Duodenal mucosa (tissue), 2 donors: ENCODE results near the gene SKAP2.
"Not testable (repeated sequence)": the region's sequence is repeated elsewhere in the genome, so short reads cannot be mapped to it uniquely, and the experiment has no call there.

Experiments used
- H3K27ac ChIP-seq: one replicate; pipeline ENCODE4 v1.7.0; 2013; ENCODE audit warnings: low read depth, low read length
- H3K27me3 ChIP-seq, 2 donors: one replicate each; pipeline ENCODE4 v1.7.0; 2013; ENCODE audit warnings: low read length in 2 of 2, control low read depth in 1 of 2; ENCODE audit not compliant: insufficient read depth in 2 of 2, control insufficient read depth in 1 of 2
- H3K36me3 ChIP-seq, 2 donors: one replicate each; pipeline ENCODE4 v1.7.0; 2013; ENCODE audit warnings: low read length in 2 of 2, control low read depth in 1 of 2; ENCODE audit not compliant: insufficient read depth in 2 of 2, control insufficient read depth in 1 of 2
- H3K4me1 ChIP-seq, 2 donors: one replicate each; pipeline ENCODE4 v1.7.0; 2013; ENCODE audit warnings: low read length in 2 of 2, control low read depth in 1 of 2; ENCODE audit not compliant: insufficient read depth in 2 of 2, control insufficient read depth in 1 of 2
- H3K4me3 ChIP-seq, 2 donors: one replicate each; pipeline ENCODE4 v1.7.0; 2013; ENCODE audit warnings: low read length in 2 of 2, low read depth in 1 of 2
- H3K9ac ChIP-seq, 2 donors: one replicate each; pipeline ENCODE4 v1.7.0; 2013; ENCODE audit warnings: low read length in 2 of 2, low read depth in 1 of 2
- H3K9me3 ChIP-seq, 2 donors: one replicate each; pipeline ENCODE4 v1.7.0; 2013; ENCODE audit warnings: low read length in 2 of 2, control low read depth in 1 of 2; ENCODE audit not compliant: control insufficient read depth in 1 of 2

The SKAP2 gene

GRCh38 chr7:26836793-26837192 lies 27.6 kb downstream of the SKAP2 start:
- not testable (repeated sequence) for H3K27me3 ChIP-seq, H3K9me3 ChIP-seq, H3K9ac ChIP-seq, H3K27ac ChIP-seq, H3K4me1 ChIP-seq, H3K36me3 ChIP-seq, H3K4me3 ChIP-seq

- H3K9ac ChIP-seq, result no peak overlapping the region
- no peaks in the 10 kb centered on the region for H3K9me3 ChIP-seq
- no peaks in the 10 kb centered on the region for H3K4me1 ChIP-seq
- H3K27ac ChIP-seq, result no peak overlapping the region
- H3K4me3 ChIP-seq, result no peak overlapping the region
- H3K27me3 ChIP-seq, result no peaks in the 10 kb centered on the region
- H3K36me3 ChIP-seq, result no peaks in the 10 kb centered on the region
Observed at GRCh38 chr7:26815426-26815825, 49.0 kb downstream of the SKAP2 start.

GRCh38 chr7:26813432-26813831 lies 51.0 kb downstream of the SKAP2 start:
- no peak overlapping the region for H3K4me3 ChIP-seq

GRCh38 chr7:26794541-26794940 lies 69.8 kb downstream of the SKAP2 start:
- no peaks in the 10 kb centered on the region for H3K36me3 ChIP-seq
- H3K27ac ChIP-seq, result no peak overlapping the region
- H3K9ac ChIP-seq, result no peak overlapping the region

More at GRCh38 chr7:26813432-26813831, 51.0 kb downstream of the SKAP2 start:
- no peaks in the 10 kb centered on the region for H3K27me3 ChIP-seq
- no peak overlapping the region for H3K9ac ChIP-seq
- H3K36me3 ChIP-seq, result no peaks in the 10 kb centered on the region
- H3K27ac ChIP-seq, result no peak overlapping the region
- no peaks in the 10 kb centered on the region for H3K4me1 ChIP-seq
- H3K9me3 ChIP-seq, result no peaks in the 10 kb centered on the region

GRCh38 chr7:26792576-26792975 lies 71.8 kb downstream of the SKAP2 start:
- H3K27me3 ChIP-seq, result no peaks in the 10 kb centered on the region
- H3K27ac ChIP-seq, result no peak overlapping the region
- no peak overlapping the region for H3K4me3 ChIP-seq
- no peaks in the 10 kb centered on the region for H3K36me3 ChIP-seq
- no peaks in the 10 kb centered on the region for H3K4me1 ChIP-seq
- H3K9me3 ChIP-seq, result no peaks in the 10 kb centered on the region
- no peak overlapping the region for H3K9ac ChIP-seq

More at GRCh38 chr7:26794541-26794940, 69.8 kb downstream of the SKAP2 start:
- no peaks in the 10 kb centered on the region for H3K27me3 ChIP-seq
- no peaks in the 10 kb centered on the region for H3K4me1 ChIP-seq
- H3K9me3 ChIP-seq, result no peaks in the 10 kb centered on the region
- H3K4me3 ChIP-seq, result no peak overlapping the region

- no peaks in the 10 kb centered on the region for H3K9me3 ChIP-seq
- H3K27ac ChIP-seq, result no peak overlapping the region
- H3K9ac ChIP-seq, result no peak overlapping the region
- no peak overlapping the region for H3K4me3 ChIP-seq
- no peaks in the 10 kb centered on the region for H3K4me1 ChIP-seq
- no peaks in the 10 kb centered on the region for H3K36me3 ChIP-seq
- no peaks in the 10 kb centered on the region for H3K27me3 ChIP-seq
Observed at GRCh38 chr7:26792006-26792405, 72.4 kb downstream of the SKAP2 start.

- Histone ChIP-seq H3K27ac (no peak overlapping the region), H3K36me3 (no peaks in the 10 kb centered on the region), H3K4me1 (no peaks in the 10 kb centered on the region), H3K4me3 (no peak overlapping the region), H3K9me3 (no peaks in the 10 kb centered on the region), H3K9ac (no peak overlapping the region), H3K27me3 (no peaks in the 10 kb centered on the region)
Observed at GRCh38 chr7:26789481-26790184, 74.8 kb downstream of the SKAP2 start.

- Histone ChIP-seq H3K36me3 (no peaks in the 10 kb centered on the region), H3K4me3 (no peak overlapping the region), H3K27ac (no peak overlapping the region), H3K9me3 (no peaks in the 10 kb centered on the region), H3K4me1 (no peaks in the 10 kb centered on the region), H3K9ac (no peak overlapping the region), H3K27me3 (no peaks in the 10 kb centered on the region)
Observed at GRCh38 chr7:26787701-26788100, 76.7 kb downstream of the SKAP2 start.

GRCh38 chr7:26784118-26784517 lies 80.3 kb downstream of the SKAP2 start:
- Histone ChIP-seq H3K4me3 (no peak overlapping the region), H3K27ac (no peak overlapping the region), H3K36me3 (no peaks in the 10 kb centered on the region), H3K9me3 (no peaks in the 10 kb centered on the region), H3K9ac (no peak overlapping the region), H3K4me1 (no peaks in the 10 kb centered on the region), H3K27me3 (no peaks in the 10 kb centered on the region)

- Histone ChIP-seq H3K27me3 (no peaks in the 10 kb centered on the region), H3K4me1 (no peaks in the 10 kb centered on the region), H3K4me3 (no peak overlapping the region), H3K27ac (no peak overlapping the region), H3K36me3 (no peaks in the 10 kb centered on the region), H3K9ac (no peak overlapping the region), H3K9me3 (no peaks in the 10 kb centered on the region)
Observed at GRCh38 chr7:26782501-26782900, 81.9 kb downstream of the SKAP2 start.
